Spleen (tissue), 7 donors: ENCODE data around the gene PRR33.

Source experiments
- POLR2AphosphoS5 ChIP-seq, 3 donors: sonication (generic); formaldehyde crosslinking; IDR thresholded peaks; one replicate each; pipeline ENCODE4 v1.5.1; 2017; ENCODE audit warnings: antibody characterized with exemption in 3 of 3
- TF ChIP-seq, protein P1 (sequence below), 11 experiments: fragments of 200-600 bp in 7 of 11; fragments of 450-650 bp in 4 of 11; sonication (generic) in 4 of 11; IDR thresholded peaks in 8 of 11; conservative IDR thresholded peaks in 3 of 11; 1 replicate in 7 of 11; 2 replicates in 4 of 11; pipeline versions ENCODE4 v1.4.0 to v1.8.0; 2016 to 2021; ENCODE audit warnings: antibody characterized with exemption in 11 of 11, inconsistent platforms in 4 of 11, mild to moderate bottlenecking in 1 of 11
- donor health status: DM: no; HTN: no; CAD: no; lungs with moderate emphysema.
- donor health status: DM: no; HTN: no; CAD: no.
- donor health status: DM: no; HTN: no; CAD: no.

GRCh38 chr11:1887451-1888346, 4.0 kb downstream of the PRR33 start:
- TF ChIP-seq, protein P1, sequence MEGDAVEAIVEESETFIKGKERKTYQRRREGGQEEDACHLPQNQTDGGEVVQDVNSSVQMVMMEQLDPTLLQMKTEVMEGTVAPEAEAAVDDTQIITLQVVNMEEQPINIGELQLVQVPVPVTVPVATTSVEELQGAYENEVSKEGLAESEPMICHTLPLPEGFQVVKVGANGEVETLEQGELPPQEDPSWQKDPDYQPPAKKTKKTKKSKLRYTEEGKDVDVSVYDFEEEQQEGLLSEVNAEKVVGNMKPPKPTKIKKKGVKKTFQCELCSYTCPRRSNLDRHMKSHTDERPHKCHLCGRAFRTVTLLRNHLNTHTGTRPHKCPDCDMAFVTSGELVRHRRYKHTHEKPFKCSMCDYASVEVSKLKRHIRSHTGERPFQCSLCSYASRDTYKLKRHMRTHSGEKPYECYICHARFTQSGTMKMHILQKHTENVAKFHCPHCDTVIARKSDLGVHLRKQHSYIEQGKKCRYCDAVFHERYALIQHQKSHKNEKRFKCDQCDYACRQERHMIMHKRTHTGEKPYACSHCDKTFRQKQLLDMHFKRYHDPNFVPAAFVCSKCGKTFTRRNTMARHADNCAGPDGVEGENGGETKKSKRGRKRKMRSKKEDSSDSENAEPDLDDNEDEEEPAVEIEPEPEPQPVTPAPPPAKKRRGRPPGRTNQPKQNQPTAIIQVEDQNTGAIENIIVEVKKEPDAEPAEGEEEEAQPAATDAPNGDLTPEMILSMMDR (IDR thresholded peaks at IDR 0.05 in 8 of 11, conservative IDR thresholded peaks at IDR 0.05 in 3 of 11) = no peak
- TF ChIP-seq POLR2AphosphoS5 (IDR thresholded peaks at IDR 0.05) = no peak
